T-helper 2 cell treated with Interferon-gamma antibody and Interleukin-4, amounts not matched to agents 100 ng/mL and 5 ng/mL, for 36 hours (primary cell): ENCODE results near the gene RASA2. TPM values are rescaled to one million over a fixed set of nuclear protein-coding genes. Genes with fewer than 3 reads are reported as not detected.
"Not testable (repeated sequence)": the region's sequence is repeated elsewhere in the genome, so short reads cannot be mapped to it uniquely, and the experiment has no call there.

Experiments
- intact Hi-C: fragments of 100-400 bp; cut with micrococcal nuclease; formaldehyde crosslinking; loops from one replicate; pipeline ENCODE4 v1.15.1; 2023
- total RNA-seq: library from RNA; stranded (reverse); gene quantifications from 2 replicates; pipeline ENCODE4 v1.2.3, GENCODE V29; 2022

Gene RASA2
- total RNA-seq, 1 donor from 2014 or later, result 43.1 TPM

- intact Hi-C loops, result loop anchor here (1.0 kb wide), 1 partner anchor 143 kb away; no protein-coding TSS in a partner anchor
Observed at GRCh38 chr3:141455603-141456300, 31.1 kb upstream of the RASA2 start.

GRCh38 chr3:141456301-141456625 is 30.6 kb upstream of the RASA2 start:
- intact Hi-C loops, result no loop called here

- intact Hi-C loops, result no loop called here
Observed at GRCh38 chr3:141457624-141458236, 29.1 kb upstream of the RASA2 start.

- intact Hi-C loops, result no loop called here
Observed at GRCh38 chr3:141459008-141459407, 27.8 kb upstream of the RASA2 start.

GRCh38 chr3:141460097-141460704 is 26.6 kb upstream of the RASA2 start:
- intact Hi-C loops, result loop anchor here (1.0 to 5.0 kb wide), 6 partner anchors 14 to 453 kb away; partner anchors contain the start of genes ATP1B3 and RNF7

GRCh38 chr3:141462176-141462859 is 24.5 kb upstream of the RASA2 start:
- intact Hi-C loops, result loop anchor here (5.0 kb wide), 1 partner anchor 275 kb away; the partner anchor contains the start of gene RNF7

- intact Hi-C loops, result no loop called here
Observed at GRCh38 chr3:141465221-141465620, 21.6 kb upstream of the RASA2 start.

- intact Hi-C loops, result no loop called here
Observed at GRCh38 chr3:141466633-141467169, 20.1 kb upstream of the RASA2 start.

- intact Hi-C loops, result no loop called here
Observed at GRCh38 chr3:141469720-141470119, 17.1 kb upstream of the RASA2 start.

GRCh38 chr3:141471160-141471559 is 15.7 kb upstream of the RASA2 start:
- intact Hi-C loops, result no loop called here

GRCh38 chr3:141476033-141476432 is 10.8 kb upstream of the RASA2 start:
- intact Hi-C loops, result no loop called here

GRCh38 chr3:141477224-141477623 is 9.6 kb upstream of the RASA2 start:
- intact Hi-C loops, result no loop called here

- intact Hi-C loops, result no loop called here
Observed at GRCh38 chr3:141478139-141478538, 8.7 kb upstream of the RASA2 start.

GRCh38 chr3:141478840-141479239 is 8.0 kb upstream of the RASA2 start:
- intact Hi-C loops, result not testable (repeated sequence)

GRCh38 chr3:141482245-141482922 is 4.4 kb upstream of the RASA2 start:
- intact Hi-C loops, result no loop called here

GRCh38 chr3:141484701-141485287 is 2.0 kb upstream of the RASA2 start:
- intact Hi-C loops, result loop anchor here (5.0 kb wide), 1 partner anchor 253 kb away; the partner anchor contains the start of gene RNF7

- intact Hi-C loops, result loop anchor here (2.0 to 5.0 kb wide), 3 partner anchors 67 to 1517 kb away; partner anchors contain the start of gene RNF7
Observed at GRCh38 chr3:141485641-141486495, 959 bp upstream of the RASA2 start.

- intact Hi-C loops, result loop anchor here (2.0 to 5.0 kb wide), 3 partner anchors 66 to 1516 kb away; partner anchors contain the start of gene RNF7
Observed at GRCh38 chr3:141486496-141486745, 406 bp upstream of the RASA2 start.

GRCh38 chr3:141487521-141488252 is 860 bp downstream of the RASA2 start:
- intact Hi-C loops, result loop anchor here (1.0 to 5.0 kb wide), 7 partner anchors 12 to 1515 kb away; partner anchors contain the start of gene RNF7
